K562 (cell line): Measurements from ENCODE around the gene DIP2B. TPM values are rescaled to one million over a fixed set of nuclear protein-coding genes. Genes with fewer than 3 reads are reported as not detected.

ENCODE experiments used
- ATAC-seq: fragments of 200-7000 bp; cut with Tn5 transposase; 3 replicates; pipeline ENCODE4 v1.9.1; 2020; ENCODE audit warnings: moderate library complexity
- BruUV-seq: library from RNA; stranded (reverse); fragments of 400-500 nt; replicated peaks from 2 replicates; lab custom pipeline; 2021; lab: Mats Ljungman, UMichigan
- CTCF ChIA-PET: fragments of 300-600 bp; formaldehyde crosslinking; extraction: SDS; loops from one replicate; lab custom pipeline; 2021; ENCODE audit warnings: low intra/inter-chr PET ratio; lab: Yijun Ruan, JAX
- POLR2A ChIA-PET: fragments of 300-600, 350-650 bp; sonication (Branson Sonifier 250); formaldehyde crosslinking; extraction: SDS; loops from one replicate; lab custom pipeline; 2021; ENCODE audit warnings: antibody characterized with exemption, inconsistent platforms; lab: Yijun Ruan, JAX
- DNase-seq, 4 experiments: peaks; one replicate each; pipeline versions ENCODE4 v3.0.0 to v3.0.0-alpha.2; 2011 to 2018; ENCODE audit warnings: low spot score in 3 of 4, mixed read lengths in 3 of 4; ENCODE audit errors: extremely low read depth in 1 of 4
- FAIRE-seq: peaks from 2 replicates; lab custom pipeline; 2011; peaks lifted over from hg19 to GRCh38; lab: Jason Lieb, UNC
- H2AFZ ChIP-seq: 2 replicates; pipeline ENCODE4 v1.6.0; 2011; ENCODE audit warnings: low read depth, low read length, control low read depth, inconsistent platforms
- H3K27ac ChIP-seq: fragments of 200-600 bp; 3 replicates; pipeline ENCODE4 v1.8.0; 2011; ENCODE audit warnings: low read depth, mild to moderate bottlenecking, control low read depth, inconsistent platforms, low read length, moderate library complexity, mixed read lengths; ENCODE audit errors: extremely low read depth
- H3K27me3 ChIP-seq, 2 experiments: fragments of 300-600 bp in 1 of 2; 2 replicates in 1 of 2; 3 replicates in 1 of 2; pipeline versions ENCODE4 v1.6.0 to v1.8.0; 2011; ENCODE audit warnings: inconsistent platforms in 2 of 2, low read length in 2 of 2, mild to moderate bottlenecking in 1 of 2, mixed read lengths in 1 of 2, moderate library complexity in 1 of 2; ENCODE audit not compliant: control insufficient read depth in 2 of 2, insufficient read depth in 2 of 2
- H3K36me3 ChIP-seq: fragments of 300-600 bp; 3 replicates; pipeline ENCODE4 v1.8.0; 2011; ENCODE audit warnings: mild to moderate bottlenecking, low read length, inconsistent platforms; ENCODE audit not compliant: control insufficient read depth, insufficient read depth
- H3K4me1 ChIP-seq, 2 experiments: fragments of 200-600 bp in 1 of 2; replicated peaks in 1 of 2; 2 replicates in 1 of 2; 3 replicates in 1 of 2; pipeline versions ENCODE4 v1.5.1 to v1.8.0; 2011; ENCODE audit warnings: inconsistent platforms in 2 of 2, low read length in 2 of 2, mild to moderate bottlenecking in 1 of 2, mixed read lengths in 1 of 2, moderate library complexity in 1 of 2; ENCODE audit not compliant: control insufficient read depth in 2 of 2, insufficient read depth in 2 of 2
- H3K4me2 ChIP-seq: 2 replicates; pipeline ENCODE4 v1.6.1; 2011; ENCODE audit warnings: low read length, control low read depth, inconsistent platforms, mixed read lengths; ENCODE audit not compliant: insufficient read depth
- H3K4me3 ChIP-seq: fragments of 200-600 bp; sonication (generic), shearing (Covaris generic); 2 replicates; pipeline ENCODE4 v1.5.1; 2016; ENCODE audit warnings: control low read depth, inconsistent platforms
- H3K79me2 ChIP-seq: fragments of 200-600 bp; 3 replicates; pipeline ENCODE4 v1.8.0; 2011; ENCODE audit warnings: low read length, inconsistent platforms; ENCODE audit not compliant: control insufficient read depth, insufficient read depth
- H3K9ac ChIP-seq, 2 experiments: 2 replicates each; pipeline versions ENCODE4 v1.6.0 to v1.6.1; 2011; ENCODE audit warnings: low read depth in 2 of 2, low read length in 2 of 2, control low read depth in 1 of 2, inconsistent platforms in 1 of 2, mild to moderate bottlenecking in 1 of 2, mixed read lengths in 1 of 2; ENCODE audit not compliant: insufficient read depth in 1 of 2
- H3K9me1 ChIP-seq: one replicate; pipeline ENCODE4 v1.6.0; 2011; ENCODE audit warnings: inconsistent platforms, mild to moderate bottlenecking, low read length, moderate library complexity; ENCODE audit not compliant: control insufficient read depth, insufficient read depth
- H3K9me3 ChIP-seq: replicated peaks from 2 replicates; pipeline ENCODE4 v1.5.1; 2011; ENCODE audit warnings: low read depth, low read length, inconsistent platforms; ENCODE audit not compliant: control insufficient read depth, insufficient read depth
- H4K20me1 ChIP-seq: replicated peaks from 2 replicates; pipeline ENCODE4 v1.6.1; 2011; ENCODE audit warnings: low read length, inconsistent platforms, mixed read lengths; ENCODE audit not compliant: control insufficient read depth, insufficient read depth
- BRD4 ChIP-seq: fragments of 200-600 bp; sonication (generic); IDR thresholded peaks from 2 replicates; pipeline ENCODE4 v1.6.1; 2017; ENCODE audit warnings: inconsistent platforms
- CCAR2 ChIP-seq: fragments of 200-400 bp; formaldehyde crosslinking; IDR thresholded peaks from 2 replicates; pipeline ENCODE4 v1.6.1; 2017; ENCODE audit warnings: mild to moderate bottlenecking, low read depth, low read length
- EP300 ChIP-seq: IDR thresholded peaks from 2 replicates; pipeline ENCODE4 v1.6.1; 2012; ENCODE audit warnings: low read length, improper control_type of control experiment
- FOXO4 ChIP-seq: fragments of 450-650 bp; formaldehyde crosslinking; IDR thresholded peaks from 2 replicates; pipeline ENCODE4 v1.4.0; 2020; ENCODE audit warnings: mild to moderate bottlenecking, moderate library complexity
- HMBOX1 ChIP-seq: sonication (generic); IDR thresholded peaks from 2 replicates; pipeline ENCODE4 v1.6.1; 2016
- ILK ChIP-seq: fragments of 450-650 bp; IDR thresholded peaks from 2 replicates; pipeline ENCODE4 v1.6.1; 2016; ENCODE audit warnings: missing genetic modification characterization, low read depth, mild to moderate bottlenecking, missing compliant biosample characterization, moderate library complexity, borderline replicate concordance
- MYNN ChIP-seq, 2 experiments: sonication (generic); formaldehyde crosslinking in 1 of 2; IDR thresholded peaks; 2 replicates each; pipeline versions ENCODE4 v1.5.0 to v1.6.1; 2016 to 2020; ENCODE audit warnings: antibody characterized with exemption in 1 of 2, missing genetic modification reagents in 1 of 2
- TARDBP ChIP-seq: fragments of 450-650 bp; IDR thresholded peaks from 2 replicates; pipeline ENCODE4 v1.6.1; 2016
- TRIM24 ChIP-seq, 2 experiments: fragments of 450-650 bp; IDR thresholded peaks; 2 replicates each; pipeline ENCODE4 v1.6.1; 2016
- WGBS: fragments of 100-300 bp; shearing (Covaris generic); methylation state at CpG from one replicate; pipeline ENCODE4 v1.1.6; 2016; ENCODE audit warnings: low coverage, mixed read lengths; ENCODE audit not compliant: insufficient coverage; ENCODE audit errors: missing lambda C conversion rate; 5-methylcytosine and 5-hydroxymethylcytosine counted together
- in situ Hi-C: fragments of 300-500 bp; cut with MboI; formaldehyde crosslinking; loops from 4 replicates; pipeline ENCODE4 v1.15.0; 2018; ENCODE audit warnings: inconsistent platforms, mixed read lengths
- intact Hi-C: fragments of 100-400 bp; cut with micrococcal nuclease; formaldehyde crosslinking; loops from 2 replicates; pipeline ENCODE4 v1.14.2; 2022
- polyA plus RNA-seq, 8 experiments: library from polyadenylated mRNA; depleted of rRNA in 4 of 8; stranded (reverse) in 5 of 8; unstranded in 3 of 8; fragments of >200 nt; fragmentation: Nextera tagmentation in 2 of 8; fragmentation: Illumina TruSeq in 1 of 8; extraction: Ambion mirVana in 2 of 8; extraction: Trizol in 1 of 8; gene quantifications; 2 replicates each; pipeline versions ENCODE4 v1.2.1 to v1.2.3, GENCODE V29; 2011 to 2014; ENCODE audit warnings: inconsistent platforms in 1 of 8, missing spikeins in 1 of 8
- total RNA-seq, 7 experiments: library from RNA; depleted of rRNA in 6 of 7; stranded (reverse); fragments of >200 nt in 6 of 7; fragmentation: Illumina TruSeq in 2 of 7; extraction: Trizol in 2 of 7; gene quantifications; 2 replicates each; pipeline versions ENCODE4 v1.2.1 to v1.2.3, GENCODE V29; 2011 to 2021; ENCODE audit warnings: low replicate concordance in 1 of 7
- TF ChIP-seq, protein P1 (sequence below): fragments of 450-650 bp; IDR thresholded peaks from 2 replicates; pipeline ENCODE4 v1.6.1; 2017; ENCODE audit warnings: antibody characterized with exemption, mild to moderate bottlenecking
- TF ChIP-seq, protein P2 (sequence below): fragments of 450-650 bp; IDR thresholded peaks from 2 replicates; pipeline ENCODE4 v1.6.1; 2018; ENCODE audit not compliant: partially characterized antibody

Gene DIP2B
- total and polyA plus RNA-seq, 9 of the 15 experiments (the other 6 are each of a cell fraction or from before 2014, with no cell fraction given) = 4.6 to 26.1 (median 18.8) TPM

- peak; percentile 90 for TF ChIP-seq HMBOX1
- TF ChIP-seq TRIM24 (IDR thresholded peaks at IDR 0.05) = 0 out of 4 replicates have a peak, but pooled peaks of 1 of the 2 experiments have one; percentile 8
Observed at GRCh38 chr12:50768813-50769212, 264.0 kb downstream of the DIP2B start (continued).

DNA sequence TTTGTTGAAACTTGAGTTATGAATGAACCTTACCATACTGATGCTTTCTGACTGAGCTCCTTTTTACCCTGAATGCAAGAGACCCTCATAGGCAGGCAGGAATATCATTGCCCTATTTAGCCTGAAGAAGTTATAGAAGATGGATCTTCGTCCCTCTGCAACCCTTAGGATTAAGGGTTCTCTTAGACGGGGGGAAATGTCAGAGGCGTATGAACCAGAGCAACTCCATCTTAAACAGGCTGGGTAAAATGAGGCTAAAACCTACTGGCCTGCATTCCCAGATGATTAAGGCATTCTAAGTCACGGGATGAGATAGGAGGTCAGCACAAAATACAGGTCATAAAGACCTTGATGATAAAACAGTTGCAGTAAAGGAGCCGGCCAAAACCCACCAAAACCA, 266.6 kb downstream of the DIP2B start:
- POLR2A ChIA-PET = no interaction called here
- H3K4me1 ChIP-seq = peaks cover 6 to 9% of the 10 kb centered on the region in 2 experiments
- TF ChIP-seq MYNN (IDR thresholded peaks at IDR 0.05) (no peak), MYNN (CRISPR knock-in tag; IDR thresholded peaks at IDR 0.05) (no peak), CCAR2 (no peak), BRD4 (no peak), ILK (no peak), TARDBP (no peak), EP300 (no peak), FOXO4 (CRISPR knock-in tag) (no peak)
- TF ChIP-seq, protein P1, sequence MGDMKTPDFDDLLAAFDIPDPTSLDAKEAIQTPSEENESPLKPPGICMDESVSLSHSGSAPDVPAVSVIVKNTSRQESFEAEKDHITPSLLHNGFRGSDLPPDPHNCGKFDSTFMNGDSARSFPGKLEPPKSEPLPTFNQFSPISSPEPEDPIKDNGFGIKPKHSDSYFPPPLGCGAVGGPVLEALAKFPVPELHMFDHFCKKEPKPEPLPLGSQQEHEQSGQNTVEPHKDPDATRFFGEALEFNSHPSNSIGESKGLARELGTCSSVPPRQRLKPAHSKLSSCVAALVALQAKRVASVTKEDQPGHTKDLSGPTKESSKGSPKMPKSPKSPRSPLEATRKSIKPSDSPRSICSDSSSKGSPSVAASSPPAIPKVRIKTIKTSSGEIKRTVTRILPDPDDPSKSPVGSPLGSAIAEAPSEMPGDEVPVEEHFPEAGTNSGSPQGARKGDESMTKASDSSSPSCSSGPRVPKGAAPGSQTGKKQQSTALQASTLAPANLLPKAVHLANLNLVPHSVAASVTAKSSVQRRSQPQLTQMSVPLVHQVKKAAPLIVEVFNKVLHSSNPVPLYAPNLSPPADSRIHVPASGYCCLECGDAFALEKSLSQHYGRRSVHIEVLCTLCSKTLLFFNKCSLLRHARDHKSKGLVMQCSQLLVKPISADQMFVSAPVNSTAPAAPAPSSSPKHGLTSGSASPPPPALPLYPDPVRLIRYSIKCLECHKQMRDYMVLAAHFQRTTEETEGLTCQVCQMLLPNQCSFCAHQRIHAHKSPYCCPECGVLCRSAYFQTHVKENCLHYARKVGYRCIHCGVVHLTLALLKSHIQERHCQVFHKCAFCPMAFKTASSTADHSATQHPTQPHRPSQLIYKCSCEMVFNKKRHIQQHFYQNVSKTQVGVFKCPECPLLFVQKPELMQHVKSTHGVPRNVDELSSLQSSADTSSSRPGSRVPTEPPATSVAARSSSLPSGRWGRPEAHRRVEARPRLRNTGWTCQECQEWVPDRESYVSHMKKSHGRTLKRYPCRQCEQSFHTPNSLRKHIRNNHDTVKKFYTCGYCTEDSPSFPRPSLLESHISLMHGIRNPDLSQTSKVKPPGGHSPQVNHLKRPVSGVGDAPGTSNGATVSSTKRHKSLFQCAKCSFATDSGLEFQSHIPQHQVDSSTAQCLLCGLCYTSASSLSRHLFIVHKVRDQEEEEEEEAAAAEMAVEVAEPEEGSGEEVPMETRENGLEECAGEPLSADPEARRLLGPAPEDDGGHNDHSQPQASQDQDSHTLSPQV = peak; percentile 82
- TF ChIP-seq, protein P2, sequence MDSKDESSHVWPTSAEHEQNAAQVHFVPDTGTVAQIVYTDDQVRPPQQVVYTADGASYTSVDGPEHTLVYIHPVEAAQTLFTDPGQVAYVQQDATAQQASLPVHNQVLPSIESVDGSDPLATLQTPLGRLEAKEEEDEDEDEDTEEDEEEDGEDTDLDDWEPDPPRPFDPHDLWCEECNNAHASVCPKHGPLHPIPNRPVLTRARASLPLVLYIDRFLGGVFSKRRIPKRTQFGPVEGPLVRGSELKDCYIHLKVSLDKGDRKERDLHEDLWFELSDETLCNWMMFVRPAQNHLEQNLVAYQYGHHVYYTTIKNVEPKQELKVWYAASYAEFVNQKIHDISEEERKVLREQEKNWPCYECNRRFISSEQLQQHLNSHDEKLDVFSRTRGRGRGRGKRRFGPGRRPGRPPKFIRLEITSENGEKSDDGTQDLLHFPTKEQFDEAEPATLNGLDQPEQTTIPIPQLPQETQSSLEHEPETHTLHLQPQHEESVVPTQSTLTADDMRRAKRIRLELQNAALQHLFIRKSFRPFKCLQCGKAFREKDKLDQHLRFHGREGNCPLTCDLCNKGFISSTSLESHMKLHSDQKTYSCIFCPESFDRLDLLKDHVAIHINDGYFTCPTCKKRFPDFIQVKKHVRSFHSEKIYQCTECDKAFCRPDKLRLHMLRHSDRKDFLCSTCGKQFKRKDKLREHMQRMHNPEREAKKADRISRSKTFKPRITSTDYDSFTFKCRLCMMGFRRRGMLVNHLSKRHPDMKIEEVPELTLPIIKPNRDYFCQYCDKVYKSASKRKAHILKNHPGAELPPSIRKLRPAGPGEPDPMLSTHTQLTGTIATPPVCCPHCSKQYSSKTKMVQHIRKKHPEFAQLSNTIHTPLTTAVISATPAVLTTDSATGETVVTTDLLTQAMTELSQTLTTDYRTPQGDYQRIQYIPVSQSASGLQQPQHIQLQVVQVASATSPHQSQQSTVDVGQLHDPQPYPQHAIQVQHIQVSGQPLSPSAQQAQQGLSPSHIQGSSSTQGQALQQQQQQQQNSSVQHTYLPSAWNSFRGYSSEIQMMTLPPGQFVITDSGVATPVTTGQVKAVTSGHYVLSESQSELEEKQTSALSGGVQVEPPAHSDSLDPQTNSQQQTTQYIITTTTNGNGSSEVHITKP = no peak

More for the DNA sequence above, 266.6 kb downstream of the DIP2B start:
- Histone ChIP-seq H3K79me2 (peaks cover 96% of the 10 kb centered on the region), H3K9me3 (no peaks in the 10 kb centered on the region), H3K9ac (no peak overlapping the region), H3K4me2 (no peak overlapping the region), H3K27me3 (no peaks in the 10 kb centered on the region), H3K27ac (no peak overlapping the region), H2AFZ (no peak overlapping the region), H3K9me1 (no peaks in the 10 kb centered on the region), H4K20me1 (no peaks in the 10 kb centered on the region), H3K4me3 (no peak overlapping the region), H3K36me3 (peaks cover 37% of the 10 kb centered on the region; the same call in 2 of the 3 replicates)
- DNase-seq = no peak
- in situ Hi-C loops (no loop called here), intact Hi-C loops (no loop called here)
- ATAC-seq = no peak
- WGBS = 83% methylated on average over 5 of the region's 5 CpGs
- BruUV-seq = no TSS peak
- CTCF ChIA-PET = no interaction called here
- FAIRE-seq = no peak
